Ovary (tissue), 3 donors: Measurements from ENCODE around the gene ANKH.

ENCODE experiments used
- POLR2A ChIP-seq: fragments of 450-650 bp; IDR thresholded peaks from one replicate; pipeline ENCODE4 v1.6.1; 2017; ENCODE audit warnings: antibody characterized with exemption, mild to moderate bottlenecking, moderate library complexity
- TF ChIP-seq, protein P1 (sequence below), 3 donors: fragments of 450-650 bp in 2 of 3; fragments of 200-600 bp in 1 of 3; IDR thresholded peaks; one replicate each; pipeline versions ENCODE4 v1.5.1 to v1.8.0; 2016 to 2022; ENCODE audit warnings: antibody characterized with exemption in 3 of 3, mild to moderate bottlenecking in 1 of 3
- donor health status: DM: no; HTN: no; CAD: no.

DNA sequence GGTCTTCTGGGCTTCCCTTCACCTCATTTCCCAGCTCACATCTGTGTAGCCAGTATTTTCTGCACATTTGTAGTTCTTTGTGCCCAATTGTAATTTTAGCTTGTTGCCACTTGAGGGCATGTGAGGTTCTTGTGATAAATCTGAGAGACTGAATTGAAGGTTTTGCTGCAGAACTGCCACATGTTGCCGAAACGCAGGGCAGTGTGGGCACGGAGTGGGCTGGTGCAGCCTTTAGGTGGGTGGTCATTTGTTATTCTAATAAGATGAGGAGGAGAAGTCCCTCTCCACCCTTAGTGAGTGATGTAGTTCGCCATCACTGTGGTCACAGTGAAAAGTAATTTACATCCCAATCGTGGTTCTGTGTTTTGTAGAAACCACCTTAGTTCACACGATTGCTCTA is 185.8 kb downstream of the ANKH start:
- TF ChIP-seq, protein P1, sequence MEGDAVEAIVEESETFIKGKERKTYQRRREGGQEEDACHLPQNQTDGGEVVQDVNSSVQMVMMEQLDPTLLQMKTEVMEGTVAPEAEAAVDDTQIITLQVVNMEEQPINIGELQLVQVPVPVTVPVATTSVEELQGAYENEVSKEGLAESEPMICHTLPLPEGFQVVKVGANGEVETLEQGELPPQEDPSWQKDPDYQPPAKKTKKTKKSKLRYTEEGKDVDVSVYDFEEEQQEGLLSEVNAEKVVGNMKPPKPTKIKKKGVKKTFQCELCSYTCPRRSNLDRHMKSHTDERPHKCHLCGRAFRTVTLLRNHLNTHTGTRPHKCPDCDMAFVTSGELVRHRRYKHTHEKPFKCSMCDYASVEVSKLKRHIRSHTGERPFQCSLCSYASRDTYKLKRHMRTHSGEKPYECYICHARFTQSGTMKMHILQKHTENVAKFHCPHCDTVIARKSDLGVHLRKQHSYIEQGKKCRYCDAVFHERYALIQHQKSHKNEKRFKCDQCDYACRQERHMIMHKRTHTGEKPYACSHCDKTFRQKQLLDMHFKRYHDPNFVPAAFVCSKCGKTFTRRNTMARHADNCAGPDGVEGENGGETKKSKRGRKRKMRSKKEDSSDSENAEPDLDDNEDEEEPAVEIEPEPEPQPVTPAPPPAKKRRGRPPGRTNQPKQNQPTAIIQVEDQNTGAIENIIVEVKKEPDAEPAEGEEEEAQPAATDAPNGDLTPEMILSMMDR (IDR thresholded peaks at IDR 0.05), result peak in 2 of 3 donors; percentile 37 to 38
- no peak for TF ChIP-seq POLR2A
